GM21786 (cell line): Measurements from ENCODE around the gene PTGER2.

Experiments used
- ATAC-seq: cut with Tn5 transposase; IDR thresholded peaks from one replicate; pipeline ENCODE4 v1.9.1; 2021; ENCODE audit not compliant: unreplicated experiment

The PTGER2 gene, protein sequence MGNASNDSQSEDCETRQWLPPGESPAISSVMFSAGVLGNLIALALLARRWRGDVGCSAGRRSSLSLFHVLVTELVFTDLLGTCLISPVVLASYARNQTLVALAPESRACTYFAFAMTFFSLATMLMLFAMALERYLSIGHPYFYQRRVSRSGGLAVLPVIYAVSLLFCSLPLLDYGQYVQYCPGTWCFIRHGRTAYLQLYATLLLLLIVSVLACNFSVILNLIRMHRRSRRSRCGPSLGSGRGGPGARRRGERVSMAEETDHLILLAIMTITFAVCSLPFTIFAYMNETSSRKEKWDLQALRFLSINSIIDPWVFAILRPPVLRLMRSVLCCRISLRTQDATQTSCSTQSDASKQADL

DNA sequence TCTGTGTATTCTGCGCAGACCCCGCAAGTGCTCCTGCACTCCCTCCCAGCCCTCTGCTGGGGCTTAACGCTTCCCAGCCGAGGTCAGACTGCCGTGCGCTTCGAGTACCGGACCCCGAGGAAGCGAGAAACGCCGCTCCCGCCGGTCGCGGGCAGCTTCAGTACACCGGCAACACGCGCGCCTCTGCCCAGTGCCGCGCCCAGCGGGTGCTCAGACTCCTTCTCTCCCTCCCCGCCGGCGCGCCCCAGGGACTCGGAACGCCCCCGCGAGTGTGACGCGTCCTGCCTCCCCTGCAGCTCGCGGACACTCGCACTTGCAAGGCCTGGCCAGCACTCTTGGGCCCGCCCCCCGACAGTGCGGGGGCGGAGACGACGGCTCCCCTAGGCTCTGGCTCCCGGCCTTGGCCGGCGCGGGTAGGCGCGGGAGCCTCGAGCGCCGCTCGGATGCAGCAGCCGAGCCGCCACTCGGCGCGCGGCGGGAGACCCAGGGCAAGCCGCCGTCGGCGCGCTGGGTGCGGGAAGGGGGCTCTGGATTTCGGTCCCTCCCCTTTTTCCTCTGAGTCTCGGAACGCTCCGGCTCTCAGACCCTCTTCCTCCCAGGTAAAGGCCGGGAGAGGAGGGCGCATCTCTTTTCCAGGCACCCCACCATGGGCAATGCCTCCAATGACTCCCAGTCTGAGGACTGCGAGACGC lies at the start of gene PTGER2:
Gene PTGER2, plus strand, starts transcription at position 410 of the 692 bp plus-strand sequence. Its CDS starts 237 bp downstream, at position 647.
- ATAC-seq: peak; percentile 38

DNA sequence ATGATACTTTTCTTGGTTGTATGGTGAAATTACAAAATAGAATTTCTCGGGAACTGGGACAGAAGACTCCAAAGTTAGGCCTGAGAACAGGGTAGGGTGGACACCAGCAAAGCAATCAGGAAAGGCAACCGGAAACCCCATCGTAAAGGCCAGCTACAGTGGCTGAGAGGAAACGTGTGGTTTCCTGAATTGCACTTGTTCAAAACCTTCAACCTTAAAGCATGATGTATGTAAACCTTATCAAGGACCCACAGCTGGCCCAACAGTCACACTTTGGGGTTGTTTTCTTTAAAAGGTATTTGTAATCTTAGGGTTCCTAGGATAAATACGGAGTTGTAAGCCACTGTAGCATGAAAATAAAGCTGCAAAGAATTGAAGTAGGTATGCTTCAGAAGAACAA lies 48.9 kb upstream of the PTGER2 start:
- no peak for ATAC-seq

DNA sequence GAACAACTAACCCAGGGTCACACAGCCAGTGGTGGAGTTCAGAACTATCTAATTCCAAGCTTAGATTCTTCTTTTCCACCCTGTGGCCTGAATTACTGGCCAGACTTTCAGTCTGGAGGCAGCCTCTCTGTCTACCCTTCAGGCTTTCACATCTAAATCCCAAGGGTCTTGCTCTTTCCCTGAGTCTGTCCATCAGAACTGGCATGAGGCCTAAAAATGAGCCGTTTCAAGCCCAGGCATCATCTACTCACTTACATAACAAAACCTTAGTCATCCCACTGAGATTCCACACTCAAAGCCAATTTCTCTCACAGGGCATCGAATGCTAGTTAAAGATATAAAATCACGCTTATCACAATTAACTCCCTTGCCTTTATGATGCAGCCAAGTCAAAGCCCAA lies 47.9 kb upstream of the PTGER2 start:
- no peak for ATAC-seq

DNA sequence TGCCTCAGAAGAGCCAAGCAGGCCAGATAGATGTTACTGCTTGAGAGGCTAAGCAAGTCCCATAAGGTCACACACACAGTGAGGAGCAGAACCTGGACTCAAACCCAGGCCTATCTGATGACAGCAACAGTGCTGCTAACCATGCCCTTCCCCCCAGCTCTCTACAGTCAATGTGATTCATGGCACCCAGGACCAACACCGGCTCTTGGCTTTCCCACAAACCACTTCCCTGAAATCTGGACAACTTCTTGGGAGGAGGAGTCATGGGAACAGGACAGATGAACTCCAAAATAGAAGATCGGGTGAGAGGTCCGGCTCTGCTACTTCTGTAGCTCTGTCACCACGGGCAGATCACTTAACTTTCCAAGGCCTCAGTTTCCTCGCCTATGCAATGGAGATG lies 47.3 kb upstream of the PTGER2 start:
- ATAC-seq: no peak

DNA sequence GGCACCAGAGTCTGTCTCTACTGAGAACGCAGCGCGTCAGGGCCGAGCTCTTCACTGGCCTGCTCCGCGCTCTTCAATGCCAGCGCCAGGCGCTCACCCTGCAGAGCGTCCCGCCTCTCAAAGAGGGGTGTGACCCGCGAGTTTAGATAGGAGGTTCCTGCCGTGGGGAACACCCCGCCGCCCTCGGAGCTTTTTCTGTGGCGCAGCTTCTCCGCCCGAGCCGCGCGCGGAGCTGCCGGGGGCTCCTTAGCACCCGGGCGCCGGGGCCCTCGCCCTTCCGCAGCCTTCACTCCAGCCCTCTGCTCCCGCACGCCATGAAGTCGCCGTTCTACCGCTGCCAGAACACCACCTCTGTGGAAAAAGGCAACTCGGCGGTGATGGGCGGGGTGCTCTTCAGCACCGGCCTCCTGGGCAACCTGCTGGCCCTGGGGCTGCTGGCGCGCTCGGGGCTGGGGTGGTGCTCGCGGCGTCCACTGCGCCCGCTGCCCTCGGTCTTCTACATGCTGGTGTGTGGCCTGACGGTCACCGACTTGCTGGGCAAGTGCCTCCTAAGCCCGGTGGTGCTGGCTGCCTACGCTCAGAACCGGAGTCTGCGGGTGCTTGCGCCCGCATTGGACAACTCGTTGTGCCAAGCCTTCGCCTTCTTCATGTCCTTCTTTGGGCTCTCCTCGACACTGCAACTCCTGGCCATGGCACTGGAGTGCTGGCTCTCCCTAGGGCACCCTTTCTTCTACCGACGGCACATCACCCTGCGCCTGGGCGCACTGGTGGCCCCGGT lies 46.4 kb upstream of the PTGER2 start, which contains the start of gene PTGDR:
Gene PTGDR, plus strand, starts transcription at position 198 of the 778 bp plus-strand sequence. Its CDS starts 117 bp downstream, at position 315.
- no peak for ATAC-seq

DNA sequence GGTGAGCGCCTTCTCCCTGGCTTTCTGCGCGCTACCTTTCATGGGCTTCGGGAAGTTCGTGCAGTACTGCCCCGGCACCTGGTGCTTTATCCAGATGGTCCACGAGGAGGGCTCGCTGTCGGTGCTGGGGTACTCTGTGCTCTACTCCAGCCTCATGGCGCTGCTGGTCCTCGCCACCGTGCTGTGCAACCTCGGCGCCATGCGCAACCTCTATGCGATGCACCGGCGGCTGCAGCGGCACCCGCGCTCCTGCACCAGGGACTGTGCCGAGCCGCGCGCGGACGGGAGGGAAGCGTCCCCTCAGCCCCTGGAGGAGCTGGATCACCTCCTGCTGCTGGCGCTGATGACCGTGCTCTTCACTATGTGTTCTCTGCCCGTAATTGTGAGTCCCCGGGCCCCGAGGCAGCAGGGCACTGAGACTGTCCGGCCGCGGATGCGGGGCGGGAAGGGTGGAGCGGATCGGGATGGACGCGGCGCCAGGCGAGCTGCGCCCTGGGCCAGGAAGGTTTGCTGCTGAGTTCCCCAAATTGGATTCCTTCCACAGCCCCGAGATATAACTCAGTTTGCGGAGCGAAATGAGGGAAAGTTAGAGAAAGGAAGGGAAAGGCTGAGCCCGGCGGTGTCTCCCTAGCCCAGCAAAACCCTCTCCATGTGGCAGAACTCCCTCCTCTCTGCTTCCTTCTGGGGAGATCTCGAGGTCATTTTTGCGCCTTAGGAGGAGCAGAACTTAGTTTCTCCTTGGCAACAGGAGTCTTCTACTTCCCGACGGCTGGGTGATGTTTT lies 45.6 kb upstream of the PTGER2 start:
- no peak for ATAC-seq

DNA sequence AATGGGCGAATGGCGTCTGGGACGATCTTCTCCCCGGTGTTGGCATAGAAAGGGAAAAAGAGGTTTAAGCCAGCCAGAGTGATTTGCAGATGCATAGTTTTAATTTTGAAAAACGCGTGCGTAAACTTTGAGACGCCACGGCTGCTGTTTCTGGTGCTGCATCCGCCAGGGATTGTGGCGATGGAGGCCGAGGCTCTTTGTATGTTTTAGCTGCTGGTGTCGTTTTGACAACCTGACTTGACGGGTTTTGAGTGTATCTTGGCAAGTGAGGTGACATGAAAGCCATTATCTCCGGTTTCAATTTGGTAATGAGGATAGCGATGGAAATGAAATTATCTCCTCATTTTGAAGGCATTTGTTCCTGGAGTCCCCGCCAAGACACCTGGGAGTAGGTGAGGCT lies 45.0 kb upstream of the PTGER2 start:
- ATAC-seq: no peak

DNA sequence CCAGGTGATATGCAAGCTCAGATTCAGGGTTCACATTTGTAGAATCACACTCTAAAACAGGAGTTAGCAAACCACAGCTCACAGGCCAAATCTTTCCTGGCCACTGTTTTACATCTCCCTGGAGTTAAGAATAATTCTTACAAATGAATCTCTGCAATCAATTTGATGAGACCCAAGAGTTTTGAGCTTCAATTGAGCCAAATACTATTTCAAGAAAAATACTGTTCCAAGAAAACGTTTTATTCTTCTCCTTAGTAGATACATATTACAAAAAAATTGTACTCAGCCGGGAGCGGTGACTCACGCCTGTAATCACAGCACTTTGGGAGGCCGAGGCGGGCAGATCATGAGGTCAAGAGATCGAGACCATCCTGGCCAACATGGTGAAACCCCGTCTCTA lies 44.1 kb upstream of the PTGER2 start:
- ATAC-seq: no peak

DNA sequence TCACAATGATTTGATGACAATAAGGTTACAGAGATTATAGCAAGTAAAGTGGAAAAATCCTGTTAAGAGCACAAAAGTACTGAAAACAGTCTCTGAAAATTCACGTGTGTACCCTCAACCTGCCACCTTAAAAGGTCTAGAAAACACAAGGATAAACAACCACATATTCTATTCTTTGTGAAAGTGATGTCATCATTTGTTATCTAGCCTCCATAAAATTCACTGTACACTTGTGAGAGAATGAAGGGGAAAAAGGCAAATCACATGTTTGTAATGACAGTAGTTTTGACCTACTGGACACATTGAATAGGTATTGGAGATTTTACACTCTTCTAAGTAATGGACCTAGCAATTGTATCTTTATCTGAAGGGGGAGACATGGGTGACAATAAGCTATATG lies 42.6 kb upstream of the PTGER2 start:
- ATAC-seq: no peak

DNA sequence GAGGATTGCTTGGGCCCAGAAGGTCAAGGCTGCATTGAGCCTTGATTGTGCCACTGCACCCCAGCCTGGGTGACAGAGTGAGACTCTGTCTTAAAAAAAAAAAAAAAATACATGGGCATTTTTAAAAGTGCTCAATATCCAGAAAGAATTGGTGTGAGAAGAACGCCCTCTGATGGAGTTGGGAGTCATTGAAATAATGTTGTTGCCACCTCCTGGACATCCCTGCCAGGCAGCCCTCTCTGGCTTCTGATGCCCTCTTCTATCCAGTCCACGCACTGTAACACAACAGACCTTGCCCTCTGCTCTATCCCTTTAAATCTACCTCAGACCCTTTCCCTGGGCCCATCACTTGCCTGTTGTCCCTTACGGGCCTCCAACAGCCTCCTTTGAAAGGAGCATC lies 41.7 kb upstream of the PTGER2 start:
- no peak for ATAC-seq

DNA sequence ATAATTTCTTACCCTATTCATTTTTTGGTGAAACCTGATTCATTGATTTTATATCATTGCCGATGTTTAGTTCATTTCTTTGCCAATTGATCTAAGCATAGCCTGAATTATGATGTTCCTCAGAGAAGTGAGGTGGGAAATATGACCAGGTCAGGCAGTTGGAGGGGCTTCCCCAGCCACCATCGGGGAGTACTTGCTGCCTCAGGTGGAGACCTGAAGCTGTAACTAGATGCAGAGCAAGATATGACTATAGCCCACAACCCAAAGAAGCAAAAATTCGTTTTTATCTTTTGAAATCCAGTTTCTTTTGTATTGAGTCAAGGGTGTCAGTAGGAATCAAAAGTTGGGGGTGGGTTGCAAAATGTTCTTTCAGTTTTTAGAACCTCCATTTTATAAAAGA lies 38.7 kb upstream of the PTGER2 start:
- no peak for ATAC-seq

DNA sequence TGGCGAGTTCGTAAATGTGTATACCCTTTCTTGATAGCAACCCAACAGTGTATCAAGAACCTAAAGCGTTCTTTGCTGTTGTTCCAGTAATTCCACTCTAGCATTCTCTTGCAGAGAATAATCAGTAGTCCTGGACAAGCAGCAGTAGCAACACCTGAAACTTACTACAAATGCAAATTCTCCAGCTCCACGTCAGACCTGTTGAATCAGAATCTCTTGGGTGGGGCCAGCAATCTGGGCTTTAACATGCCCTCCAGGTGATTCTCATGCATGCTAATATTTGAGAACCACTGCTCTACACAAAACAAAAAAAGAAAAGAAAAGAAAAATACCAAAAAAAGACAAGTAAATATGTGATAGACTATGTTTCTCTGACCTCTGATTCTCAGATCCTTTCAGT lies 36.6 kb upstream of the PTGER2 start:
- no peak for ATAC-seq

DNA sequence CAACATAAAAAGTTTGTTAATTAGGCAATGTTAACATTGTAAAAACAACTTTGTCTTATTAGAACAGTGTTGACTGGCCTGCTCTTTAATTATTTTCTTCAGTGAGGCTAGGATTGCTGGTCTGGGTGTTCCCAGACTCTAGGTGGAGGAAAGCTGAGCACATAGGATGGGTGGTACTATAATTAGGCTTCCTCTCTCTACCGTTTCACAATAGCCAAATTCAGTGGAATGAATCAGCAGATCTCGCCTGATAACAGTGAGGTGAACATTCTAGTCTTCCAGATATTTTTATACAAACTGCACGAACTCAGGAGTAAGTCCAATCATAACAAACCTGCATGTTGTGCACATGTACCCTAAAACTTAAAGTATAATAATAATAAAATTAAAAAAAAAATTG lies 34.7 kb upstream of the PTGER2 start:
- no peak for ATAC-seq

DNA sequence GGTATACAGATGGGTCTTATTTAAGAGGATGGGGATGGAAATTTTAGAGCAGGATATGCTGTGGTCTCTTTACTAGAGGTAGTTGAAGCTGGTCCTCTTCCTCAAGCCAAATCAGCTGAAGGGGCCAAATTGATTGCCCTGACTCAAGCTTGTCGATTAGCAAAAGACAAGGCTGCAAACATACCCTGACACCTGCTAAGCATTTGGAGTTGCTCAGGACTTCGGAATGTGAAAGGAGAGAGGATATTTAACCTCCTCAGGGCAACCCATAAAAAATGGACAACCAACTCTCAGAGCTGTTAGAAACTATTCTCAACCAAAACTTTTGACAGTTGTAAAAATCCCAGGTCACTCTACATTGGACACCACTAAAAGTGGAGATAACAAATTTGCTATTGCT lies 31.0 kb upstream of the PTGER2 start:
- no peak for ATAC-seq

DNA sequence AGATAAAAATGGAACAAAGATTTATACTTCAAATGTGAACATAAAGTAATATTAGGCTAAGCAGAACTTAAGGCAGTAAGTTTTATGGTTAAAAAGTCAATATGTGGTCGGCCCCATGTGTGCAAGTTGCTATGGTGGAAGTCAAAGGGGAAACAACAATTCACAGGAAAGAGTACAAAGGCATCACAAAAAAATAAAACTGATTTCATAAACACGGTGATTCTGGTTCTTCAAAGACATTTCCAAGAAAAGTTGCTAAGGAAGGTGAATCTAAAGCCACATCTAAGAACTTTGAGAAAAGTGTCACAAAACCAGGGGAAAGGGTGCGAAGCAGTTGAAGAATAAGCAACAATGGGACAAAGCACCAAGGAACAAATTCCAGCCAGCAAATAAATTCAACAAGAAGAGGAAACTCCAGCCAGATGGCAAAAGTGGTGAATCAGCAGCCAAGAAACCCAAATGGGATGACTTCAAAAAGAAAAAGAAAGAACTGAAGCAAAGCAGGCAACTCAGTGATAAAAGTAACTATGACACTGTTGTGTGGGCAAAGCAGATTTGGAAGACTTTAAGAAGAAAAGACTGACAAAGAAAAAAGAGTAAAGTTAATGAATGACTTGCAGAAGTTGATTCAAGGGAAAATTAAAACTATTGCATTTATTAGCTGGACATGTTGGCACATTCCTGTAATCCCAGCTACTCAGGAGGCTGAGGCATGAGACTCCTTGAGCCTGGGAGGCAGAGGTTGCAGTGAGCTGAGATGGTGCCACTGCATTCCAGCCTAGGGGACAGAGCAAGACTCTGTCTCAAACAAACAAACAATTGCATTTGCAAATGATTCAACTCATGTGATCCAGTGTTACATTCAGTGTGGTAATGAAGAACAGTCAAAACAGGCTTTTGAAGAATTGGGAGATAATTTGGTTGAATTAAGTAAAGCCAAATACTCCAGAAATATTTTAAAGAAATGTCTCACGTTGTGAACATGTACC lies 27.2 kb upstream of the PTGER2 start:
- no peak for ATAC-seq

DNA sequence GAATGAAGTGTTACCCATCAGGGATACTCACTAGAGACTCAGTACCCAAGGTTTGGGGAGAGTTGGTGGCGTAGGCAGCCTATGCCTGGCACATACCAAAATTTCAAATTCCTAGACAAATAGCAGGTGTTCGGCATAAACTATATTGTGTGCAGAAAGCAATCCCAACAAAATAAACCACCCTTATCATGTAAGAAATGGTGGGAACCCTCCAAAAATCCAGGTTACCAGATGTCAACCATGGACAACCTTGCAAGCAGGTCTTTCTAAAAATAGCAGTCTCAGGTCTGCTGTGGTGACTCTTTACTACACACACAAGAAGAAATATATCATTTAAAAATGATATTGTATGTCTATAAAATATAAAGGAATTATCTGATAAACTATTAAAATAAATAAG lies 17.7 kb upstream of the PTGER2 start:
- ATAC-seq: no peak

DNA sequence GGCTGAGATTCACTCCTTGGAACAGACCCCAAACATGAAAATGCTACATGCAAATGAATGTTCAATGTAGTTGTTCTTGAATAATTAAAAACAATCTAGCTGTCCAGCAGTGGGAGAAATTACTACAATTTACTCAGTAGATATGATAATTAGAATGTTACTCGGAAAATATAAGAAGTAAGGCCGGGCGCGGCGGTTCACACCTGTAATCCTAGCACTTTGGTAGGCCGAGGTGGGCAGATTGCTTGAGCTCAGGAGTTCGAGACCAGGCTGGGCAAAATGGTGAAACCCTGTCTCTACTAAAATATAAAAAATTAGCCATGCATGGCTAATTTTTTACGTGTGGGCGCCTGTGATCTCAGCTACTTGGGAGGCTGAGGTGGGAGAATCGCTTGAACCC lies 15.3 kb upstream of the PTGER2 start:
- no peak for ATAC-seq

DNA sequence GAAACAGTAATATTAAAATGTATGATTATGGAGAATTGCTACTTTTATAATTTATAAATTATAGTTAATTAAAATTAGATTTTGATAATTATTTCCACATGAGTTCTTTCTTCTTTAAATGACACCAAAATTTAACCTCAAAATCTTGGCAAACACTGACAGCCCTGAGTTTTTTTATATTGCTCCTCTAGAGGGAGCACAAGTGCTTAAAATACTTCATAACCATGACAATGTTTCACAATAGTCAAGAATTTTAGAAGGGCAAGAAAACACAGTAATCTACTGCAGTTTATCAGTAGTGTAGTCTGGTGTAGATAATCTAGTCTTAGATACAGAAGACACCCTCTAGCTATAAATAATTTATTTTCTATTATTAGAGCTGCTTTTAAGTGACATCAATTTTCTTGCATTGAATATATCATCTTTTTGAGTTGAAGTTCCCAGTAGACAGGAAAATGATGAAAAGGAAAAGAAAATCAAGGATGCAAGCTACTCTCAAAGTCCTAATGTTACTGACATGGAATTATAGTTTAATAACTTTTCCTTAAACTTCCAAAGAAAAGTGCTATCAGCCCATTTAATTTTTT lies 14.3 kb upstream of the PTGER2 start:
- no peak for ATAC-seq

DNA sequence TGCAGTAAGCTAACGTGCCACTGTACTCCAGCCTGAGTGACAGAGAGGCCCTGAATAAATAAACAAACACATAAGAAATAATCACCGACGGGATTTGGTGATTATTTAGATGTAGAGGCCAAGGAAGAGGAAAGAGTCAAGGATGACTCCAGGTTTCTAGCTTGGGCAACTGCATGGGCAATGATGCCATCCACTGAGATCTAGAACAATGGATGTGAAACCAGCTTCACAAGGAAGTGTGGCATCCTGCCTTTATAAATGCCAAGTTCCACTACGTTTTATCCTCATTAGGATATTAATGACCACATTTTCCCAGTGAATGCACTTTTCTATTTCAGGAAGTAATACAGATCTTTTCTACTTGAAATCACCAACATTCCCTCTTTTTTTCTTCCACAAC lies 10.9 kb upstream of the PTGER2 start:
- ATAC-seq: no peak
